DND-41 (cell line): ENCODE data around the gene PLXDC1.

ENCODE experiments used
- EZH2 ChIP-seq: IDR thresholded peaks from 3 replicates; pipeline ENCODE4 v1.6.1; 2012; ENCODE audit warnings: borderline replicate concordance, low read depth, mild to moderate bottlenecking, moderate library complexity, low read length, inconsistent platforms; ENCODE audit not compliant: severe bottlenecking
- TF ChIP-seq, protein P1 (sequence below): IDR thresholded peaks from 2 replicates; pipeline ENCODE4 v1.5.1; 2012; ENCODE audit warnings: borderline replicate concordance, low read length, moderate library complexity, mild to moderate bottlenecking; ENCODE audit not compliant: poor library complexity, severe bottlenecking; ENCODE audit errors: extremely low read depth

DNA sequence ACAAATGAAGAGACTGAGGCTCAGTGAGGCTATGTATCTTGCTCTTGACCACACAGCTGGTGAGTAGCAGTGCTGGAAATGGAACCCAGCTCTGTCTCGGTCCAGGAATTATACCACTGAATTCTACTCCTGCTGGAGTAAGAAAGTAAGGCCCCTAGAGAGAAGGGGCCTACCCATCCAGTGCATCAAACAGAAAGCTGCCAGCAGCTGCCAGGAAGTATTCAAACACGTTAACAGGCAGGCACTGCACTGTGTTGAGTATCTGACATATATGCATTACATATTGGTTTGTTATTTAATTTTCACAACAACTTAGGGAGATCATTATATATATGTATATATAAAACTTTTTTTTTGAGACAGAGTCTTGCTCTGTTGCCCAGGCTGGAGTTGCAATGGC, 10.5 kb upstream of the PLXDC1 start:
- TF ChIP-seq, protein P1, sequence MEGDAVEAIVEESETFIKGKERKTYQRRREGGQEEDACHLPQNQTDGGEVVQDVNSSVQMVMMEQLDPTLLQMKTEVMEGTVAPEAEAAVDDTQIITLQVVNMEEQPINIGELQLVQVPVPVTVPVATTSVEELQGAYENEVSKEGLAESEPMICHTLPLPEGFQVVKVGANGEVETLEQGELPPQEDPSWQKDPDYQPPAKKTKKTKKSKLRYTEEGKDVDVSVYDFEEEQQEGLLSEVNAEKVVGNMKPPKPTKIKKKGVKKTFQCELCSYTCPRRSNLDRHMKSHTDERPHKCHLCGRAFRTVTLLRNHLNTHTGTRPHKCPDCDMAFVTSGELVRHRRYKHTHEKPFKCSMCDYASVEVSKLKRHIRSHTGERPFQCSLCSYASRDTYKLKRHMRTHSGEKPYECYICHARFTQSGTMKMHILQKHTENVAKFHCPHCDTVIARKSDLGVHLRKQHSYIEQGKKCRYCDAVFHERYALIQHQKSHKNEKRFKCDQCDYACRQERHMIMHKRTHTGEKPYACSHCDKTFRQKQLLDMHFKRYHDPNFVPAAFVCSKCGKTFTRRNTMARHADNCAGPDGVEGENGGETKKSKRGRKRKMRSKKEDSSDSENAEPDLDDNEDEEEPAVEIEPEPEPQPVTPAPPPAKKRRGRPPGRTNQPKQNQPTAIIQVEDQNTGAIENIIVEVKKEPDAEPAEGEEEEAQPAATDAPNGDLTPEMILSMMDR, result no peak
- no peak for TF ChIP-seq EZH2
